ENCODE results near the gene PLEKHG5. TPM values are rescaled to one million over a fixed set of nuclear protein-coding genes. Genes with fewer than 3 reads are reported as not detected.

The PLEKHG5 gene
- total RNA-seq, 2 donors from 2014 or later = 14.1 to 22.3 TPM

GRCh38 chr1:6471086-6471969, 20.1 kb downstream of the PLEKHG5 start:
- ATAC-seq (peak; percentile 73), DNase-seq (peak; percentile 88 to 91)
- intact Hi-C loops (cut with DNase I, micrococcal nuclease) = no loop called here

- peak in 1 of 2 donors; percentile 29 for DNase-seq
- ATAC-seq = no peak
- intact Hi-C loops (cut with DNase I, micrococcal nuclease) = no loop called here
Observed at GRCh38 chr1:6470132-6471085, 21.1 kb downstream of the PLEKHG5 start.

DNA sequence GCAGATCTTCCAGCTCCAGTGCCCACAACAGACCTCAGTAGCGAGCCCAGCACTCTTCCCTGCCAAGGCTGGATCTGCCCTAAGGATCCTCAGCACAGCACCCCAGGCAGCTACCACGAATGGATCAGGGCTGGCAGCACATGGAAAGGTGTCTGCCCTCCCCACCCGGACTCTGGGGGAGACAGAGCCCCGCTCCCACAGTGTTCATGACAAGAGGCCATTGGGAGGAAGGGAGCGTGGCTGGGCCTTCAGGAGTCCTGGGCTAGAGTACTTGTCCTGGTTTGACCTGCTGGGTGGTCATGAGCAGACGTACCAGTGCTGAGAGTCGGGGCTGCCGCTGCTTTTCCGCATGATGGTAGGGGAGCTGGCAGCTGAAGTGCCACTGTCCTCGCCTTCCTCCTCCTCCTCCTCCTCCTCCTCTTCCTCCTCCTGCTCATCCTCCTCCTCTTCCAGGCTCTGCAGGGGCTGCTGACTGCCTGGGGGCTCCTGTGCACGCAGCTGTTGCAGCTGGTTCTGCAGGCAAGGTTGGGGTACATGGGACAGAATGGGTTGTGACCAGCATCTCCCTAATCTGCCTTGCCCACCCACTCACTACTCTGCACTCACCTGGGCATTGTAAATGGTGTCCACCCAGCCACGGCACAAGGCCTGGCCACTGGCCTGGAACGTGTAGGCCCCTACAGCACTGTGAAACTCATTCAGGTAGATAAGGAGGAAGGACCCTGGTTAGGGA, 22.6 kb downstream of the PLEKHG5 start:
- DNase-seq = no peak
- ATAC-seq = no peak
- intact Hi-C loops (cut with DNase I, micrococcal nuclease) = no loop called here

- DNase-seq = no peak
- intact Hi-C loops (cut with DNase I, micrococcal nuclease) = no loop called here
- no peak for ATAC-seq
Observed at GRCh38 chr1:6467744-6468688, 23.5 kb downstream of the PLEKHG5 start.

- intact Hi-C loops (cut with DNase I, micrococcal nuclease) = no loop called here
- peak in 1 of 2 donors; percentile 27 for DNase-seq
- ATAC-seq = no peak
Observed at GRCh38 chr1:6467224-6467623, 24.2 kb downstream of the PLEKHG5 start.

- ATAC-seq (no peak), DNase-seq (no peak)
- intact Hi-C loops (cut with DNase I, micrococcal nuclease) = no loop called here
Observed at GRCh38 chr1:6466751-6467150, 24.7 kb downstream of the PLEKHG5 start.

GRCh38 chr1:6466023-6466422, 25.4 kb downstream of the PLEKHG5 start, which contains the start of gene TNFRSF25:
Gene TNFRSF25, minus strand, starts transcription at chr1:6466173. Its CDS starts 66 bp downstream, at chr1:6466107.
- DNase-seq (peak in 1 of 2 donors; percentile 35), ATAC-seq (peak; percentile 24)

GRCh38 chr1:6465461-6466005, 25.9 kb downstream of the PLEKHG5 start:
- DNase-seq (peak in 1 of 2 donors; percentile 26), ATAC-seq (peak; percentile 10)
- intact Hi-C loops (cut with DNase I, micrococcal nuclease) = no loop called here

More at GRCh38 chr1:6466023-6466422, 25.4 kb downstream of the PLEKHG5 start, which contains the start of gene TNFRSF25:
- intact Hi-C loops (cut with DNase I, micrococcal nuclease) = no loop called here

GRCh38 chr1:6464915-6465314, 26.6 kb downstream of the PLEKHG5 start:
- DNase-seq = peak in 1 of 2 donors; percentile 28
- ATAC-seq = no peak

DNA sequence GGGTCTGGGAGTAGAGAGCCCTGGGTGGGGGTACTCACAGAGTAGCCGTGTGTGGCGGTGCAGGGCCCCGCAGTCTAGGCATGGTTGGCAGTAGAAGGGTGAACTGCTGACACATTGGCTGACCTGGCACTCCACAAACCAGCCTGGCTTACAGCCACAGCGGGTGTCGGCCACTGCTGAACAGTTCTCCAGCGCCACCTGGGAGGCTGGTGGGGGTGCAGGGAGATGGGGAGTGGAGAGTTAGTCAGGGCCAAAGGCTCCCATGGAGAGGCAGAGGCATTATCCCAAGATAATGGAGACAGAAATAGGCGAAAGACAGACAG, 27.0 kb downstream of the PLEKHG5 start:
- ATAC-seq (peak; percentile 69), DNase-seq (peak in 1 of 2 donors; percentile 82)
- intact Hi-C loops (cut with DNase I, micrococcal nuclease) = no loop called here

More at GRCh38 chr1:6464915-6465314, 26.6 kb downstream of the PLEKHG5 start:
- intact Hi-C loops (cut with DNase I, micrococcal nuclease) = no loop called here

GRCh38 chr1:6463120-6463412, 28.4 kb downstream of the PLEKHG5 start:
- ATAC-seq = no peak
- no peak for DNase-seq
- intact Hi-C loops (cut with DNase I, micrococcal nuclease) = no loop called here

DNA sequence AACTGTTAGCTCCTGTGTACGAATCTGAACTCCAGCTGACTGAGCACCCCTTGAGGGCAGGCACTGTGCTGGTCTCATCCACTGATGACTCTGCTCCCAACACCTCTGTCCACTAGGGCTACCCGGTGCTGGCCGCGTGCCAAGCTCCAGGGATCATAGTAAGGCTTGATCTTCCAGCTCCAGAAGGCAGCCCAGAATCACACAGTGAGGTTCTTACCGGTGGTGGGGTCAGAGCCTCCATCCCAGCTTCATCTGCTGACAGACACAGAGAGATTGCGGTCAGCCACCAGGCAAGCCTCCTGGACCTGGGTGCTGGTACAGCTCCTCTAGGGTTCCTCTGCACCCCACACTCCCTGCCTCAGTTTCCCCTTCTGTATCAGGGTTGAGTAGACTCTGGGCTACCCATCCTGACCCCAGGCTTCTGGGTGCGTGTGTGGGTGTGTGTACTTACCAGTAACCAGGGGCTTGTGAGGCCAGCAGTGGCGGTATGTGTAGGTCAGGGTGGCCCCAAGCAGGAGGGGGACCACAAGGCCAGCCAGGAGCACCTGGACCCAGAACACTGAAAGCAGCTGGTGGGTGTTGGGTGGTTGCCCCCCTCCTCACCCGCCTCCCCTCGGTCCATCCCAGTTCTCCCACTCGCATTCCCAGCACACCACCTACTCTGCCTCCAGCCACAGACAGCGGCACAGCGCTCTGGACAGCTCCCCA, 28.9 kb downstream of the PLEKHG5 start:
- DNase-seq (no peak), ATAC-seq (no peak)
- intact Hi-C loops (cut with DNase I, micrococcal nuclease) = no loop called here

DNA sequence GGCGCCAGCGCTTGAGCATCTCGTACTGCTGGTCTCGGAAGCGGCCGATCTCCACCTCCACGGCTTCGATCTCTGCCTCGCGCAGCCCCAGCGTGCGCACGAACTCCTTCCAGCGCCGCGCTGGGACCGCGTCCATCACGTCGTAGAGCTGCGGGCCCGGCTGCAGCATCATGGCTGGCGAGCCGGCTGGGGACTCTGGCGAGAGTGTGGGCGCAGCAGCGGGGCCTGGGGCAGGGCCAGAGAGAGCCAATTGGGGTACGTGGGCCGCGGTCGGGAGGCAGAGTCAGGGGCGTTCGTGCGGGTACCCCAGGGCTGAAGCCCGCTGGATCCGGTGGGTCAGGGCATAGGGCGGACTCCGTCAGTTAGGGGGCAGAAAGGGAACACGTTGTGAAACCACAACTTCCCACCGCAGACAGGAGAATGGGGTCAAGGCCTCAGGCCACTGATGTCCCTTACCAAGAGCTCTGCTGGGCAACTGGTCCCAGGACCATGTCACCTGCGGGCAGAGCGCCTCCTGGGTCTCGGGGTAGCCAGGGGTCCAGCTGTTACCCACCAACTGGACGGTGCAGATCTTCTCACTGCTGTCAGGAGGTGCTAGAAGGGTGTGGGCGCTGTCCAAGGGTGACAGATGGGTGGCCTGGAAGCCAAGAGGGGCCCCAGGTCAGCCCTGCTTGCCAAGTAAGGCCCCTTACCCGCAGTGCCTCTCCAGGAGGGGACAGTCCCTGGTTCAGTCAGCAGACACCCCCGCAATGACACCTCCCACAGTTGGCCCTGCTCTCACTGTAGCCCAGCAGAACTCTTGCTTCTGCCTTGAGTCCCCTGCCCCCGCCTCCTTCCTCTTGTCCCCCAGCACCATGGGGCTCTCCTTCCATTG, 29.7 kb downstream of the PLEKHG5 start:
- ATAC-seq = no peak
- intact Hi-C loops (cut with DNase I, micrococcal nuclease) = no loop called here
- peak in 1 of 2 donors; percentile 25 for DNase-seq

DNA sequence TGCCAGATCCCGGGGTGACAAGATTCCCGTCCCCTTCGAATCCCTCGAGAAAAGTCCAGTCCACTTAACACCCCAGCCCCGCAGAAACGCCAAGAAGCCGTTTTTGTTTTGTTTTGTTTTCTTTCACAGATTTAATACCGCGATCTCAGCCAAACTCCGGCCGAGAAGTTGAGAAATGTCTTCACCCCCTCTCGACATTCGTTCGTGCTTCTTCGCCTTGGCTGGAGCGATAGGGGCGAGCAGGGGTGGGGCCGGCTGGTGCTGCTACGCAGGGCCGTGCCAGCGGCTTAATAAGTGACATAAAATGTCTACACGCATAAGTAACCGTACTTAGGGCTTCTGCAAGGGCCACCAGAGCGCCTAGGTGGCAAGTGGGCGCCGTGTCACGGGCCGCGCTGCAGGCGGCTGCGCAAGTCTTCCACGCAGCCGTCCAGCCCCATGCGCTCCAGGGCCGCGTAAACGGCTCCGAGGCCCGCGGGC, 30.4 kb downstream of the PLEKHG5 start:
- intact Hi-C loops (cut with DNase I, micrococcal nuclease) = no loop called here
- ATAC-seq (no peak), DNase-seq (no peak)

DNA sequence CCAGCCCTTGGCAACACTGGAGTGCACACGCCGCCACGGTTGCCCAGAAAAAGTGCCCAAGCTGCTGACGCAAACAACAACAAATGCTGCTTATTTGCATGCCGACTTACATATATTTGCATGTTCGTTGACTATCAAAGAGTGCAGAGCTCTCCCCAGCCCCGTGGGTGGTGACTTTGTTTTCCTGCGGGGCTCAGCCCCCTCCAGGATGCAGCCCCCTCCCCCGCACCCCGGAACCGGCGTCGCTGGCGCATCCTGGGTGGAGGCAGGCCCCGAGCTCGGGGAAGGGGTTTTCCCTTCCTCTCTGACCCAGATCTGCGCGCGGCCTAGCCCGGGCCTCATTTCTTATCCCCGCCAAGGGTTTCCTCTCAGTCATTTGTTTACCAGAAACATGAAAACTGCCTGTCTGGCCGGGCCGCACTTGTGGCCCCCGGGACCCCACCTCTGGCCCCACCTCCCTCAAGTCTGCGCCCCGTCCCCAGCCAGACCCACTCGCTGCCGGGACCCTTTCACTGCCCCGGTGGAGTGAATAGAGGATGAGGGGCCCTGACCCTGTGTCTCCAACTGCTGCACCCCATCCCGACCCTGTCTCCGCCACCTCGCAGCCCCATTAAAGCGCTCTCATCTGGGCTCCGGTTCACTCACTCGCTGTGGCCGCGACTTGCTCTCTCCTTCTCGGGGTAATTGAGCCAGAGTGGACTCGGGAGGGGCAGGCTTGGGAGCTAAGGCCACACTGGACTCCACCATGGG, 31.0 kb downstream of the PLEKHG5 start:
- intact Hi-C loops (cut with DNase I, micrococcal nuclease) = no loop called here
- ATAC-seq (no peak), DNase-seq (peak in 1 of 2 donors; percentile 27)
